HG02852 (cell line): ENCODE measurements around the gene EHD4.

Experiments used
- ATAC-seq: cut with Tn5 transposase; IDR thresholded peaks from one replicate; pipeline ENCODE4 v1.9.1; 2021; ENCODE audit warnings: mild to moderate bottlenecking, moderate library complexity; ENCODE audit not compliant: unreplicated experiment

The EHD4 gene

GRCh38 chr15:41972253-41973242, at the start of gene EHD4:
Gene EHD4, minus strand, starts transcription at chr15:41972557. Its CDS starts 63 bp downstream, at chr15:41972494.
- peak; percentile 78 for ATAC-seq

- no peak for ATAC-seq
These were observed 49.2 kb upstream of the EHD4 start for GRCh38 chr15:42021593-42021992.

- no peak for ATAC-seq
These were observed 48.4 kb upstream of the EHD4 start, which contains the start of gene PLA2G4E for GRCh38 chr15:42020713-42021273. Gene PLA2G4E, minus strand, starts transcription at chr15:42021042. Its CDS starts 12 bp downstream, at chr15:42021030.

- ATAC-seq: no peak
These were observed 46.2 kb upstream of the EHD4 start for GRCh38 chr15:42018306-42019224.

GRCh38 chr15:42016971-42017370, 44.6 kb upstream of the EHD4 start:
- ATAC-seq: no peak

- no peak for ATAC-seq
These were observed 42.0 kb upstream of the EHD4 start for GRCh38 chr15:42014406-42014805.

GRCh38 chr15:42012928-42013482, 40.6 kb upstream of the EHD4 start:
- ATAC-seq: no peak

GRCh38 chr15:42012241-42012640, 39.9 kb upstream of the EHD4 start:
- ATAC-seq: no peak

- ATAC-seq: no peak
These were observed 38.7 kb upstream of the EHD4 start for GRCh38 chr15:42011074-42011473.

GRCh38 chr15:42010434-42010833, 38.1 kb upstream of the EHD4 start:
- no peak for ATAC-seq

GRCh38 chr15:42009474-42009873, 37.1 kb upstream of the EHD4 start:
- ATAC-seq: no peak

GRCh38 chr15:42009022-42009421, 36.7 kb upstream of the EHD4 start:
- ATAC-seq: no peak

GRCh38 chr15:42007386-42007785, 35.0 kb upstream of the EHD4 start:
- no peak for ATAC-seq

- ATAC-seq: no peak
These were observed 30.0 kb upstream of the EHD4 start for GRCh38 chr15:42002333-42002732.

- ATAC-seq: no peak
These were observed 28.9 kb upstream of the EHD4 start for GRCh38 chr15:42001236-42001635.

GRCh38 chr15:41999290-42000285, 27.2 kb upstream of the EHD4 start:
- ATAC-seq: no peak

GRCh38 chr15:41997845-41998244, 25.5 kb upstream of the EHD4 start:
- no peak for ATAC-seq

GRCh38 chr15:41996921-41997592, 24.7 kb upstream of the EHD4 start:
- ATAC-seq: no peak

GRCh38 chr15:41996376-41996775, 24.0 kb upstream of the EHD4 start:
- ATAC-seq: no peak
